ENCODE measurements around the gene P3H1.

Gene P3H1

GRCh38 chr1:42797979-42798378 lies 31.2 kb upstream of the P3H1 start:
- Histone ChIP-seq H3K14ac (ENCODE audit: low read length in 2 of 2) (no peak overlapping the region), H2AK5ac (ENCODE audit: low read length, severe bottlenecking) (no peak overlapping the region), H3K18ac (ENCODE audit: low read depth in 1 of 2, low read length in 2 of 2) (no peak overlapping the region), H3K79me1 (replicated peaks; ENCODE audit: low read length, poor library complexity, severe bottlenecking) (no peaks in the 10 kb centered on the region), H3K4ac (ENCODE audit: low read depth in 1 of 2, low read length in 2 of 2) (no peak overlapping the region), H3K27me3 (ENCODE audit: control insufficient read depth in 1 of 2, insufficient read depth in 1 of 2, low read length in 2 of 2) (peaks cover 0 to 3% of the 10 kb centered on the region in 2 experiments), H2BK5ac (ENCODE audit: low read depth, low read length, poor library complexity, severe bottlenecking) (no peak overlapping the region), H3K9ac (ENCODE audit: low read length) (no peak overlapping the region), H2BK15ac (ENCODE audit: low read depth, poor library complexity, severe bottlenecking) (no peak overlapping the region), H3K27ac (ENCODE audit: low read length, poor library complexity, severe bottlenecking) (no peak overlapping the region), H3K9me3 (ENCODE audit: control insufficient read depth, low read length) (no peaks in the 10 kb centered on the region), H4K8ac (ENCODE audit: low read length) (no peak overlapping the region), H2BK120ac (ENCODE audit: low read depth, low read length) (no peak overlapping the region), H2BK12ac (ENCODE audit: low read length in 2 of 2) (no peak overlapping the region), H3K4me1 (ENCODE audit: control insufficient read depth, insufficient read depth, low read depth, low read length) (no peaks in the 10 kb centered on the region), H3K4me2 (ENCODE audit: low read length, poor library complexity, severe bottlenecking) (no peak overlapping the region), H2AFZ (ENCODE audit: low read depth, low read length) (no peak overlapping the region), H4K91ac (ENCODE audit: low read length) (no peak overlapping the region), H3K4me3 (ENCODE audit: insufficient read depth in 1 of 2, low read depth in 1 of 2, low read length in 2 of 2) (no peak overlapping the region), H3K36me3 (ENCODE audit: control insufficient read depth in 1 of 2, insufficient read depth in 2 of 2, low read depth in 1 of 2, low read length in 2 of 2) (no peaks in the 10 kb centered on the region), H3K23ac (ENCODE audit: low read length in 2 of 2) (no peak overlapping the region)
- 94% methylated on average over 5 of the region's 5 CpGs for WGBS
- DNase-seq: no peak

GRCh38 chr1:42797414-42797813 lies 30.6 kb upstream of the P3H1 start:
- 100% methylated on average over 1 of the region's 3 CpGs for WGBS
- no peaks in the 10 kb centered on the region for H3K79me1 ChIP-seq (replicated peaks; ENCODE audit: low read length, poor library complexity, severe bottlenecking)
- no peak overlapping the region for H3K9ac ChIP-seq (ENCODE audit: low read length)
- no peak overlapping the region for H2BK12ac ChIP-seq (ENCODE audit: low read length in 2 of 2)
- no peak for DNase-seq
- H2BK120ac ChIP-seq (ENCODE audit: low read depth, low read length): no peak overlapping the region
- no peak overlapping the region for H3K4ac ChIP-seq (ENCODE audit: low read depth in 1 of 2, low read length in 2 of 2)
- no peak overlapping the region for H2BK15ac ChIP-seq (ENCODE audit: low read depth, poor library complexity, severe bottlenecking)
- H3K4me3 ChIP-seq (ENCODE audit: insufficient read depth in 1 of 2, low read depth in 1 of 2, low read length in 2 of 2): no peak overlapping the region
- H2AK5ac ChIP-seq (ENCODE audit: low read length, severe bottlenecking): no peak overlapping the region
- H3K23ac ChIP-seq (ENCODE audit: low read length in 2 of 2): no peak overlapping the region
- H4K8ac ChIP-seq (ENCODE audit: low read length): no peak overlapping the region
- H3K27me3 ChIP-seq (ENCODE audit: control insufficient read depth in 1 of 2, insufficient read depth in 1 of 2, low read length in 2 of 2): peaks cover 0 to 3% of the 10 kb centered on the region in 2 experiments
- no peak overlapping the region for H2AFZ ChIP-seq (ENCODE audit: low read depth, low read length)
- H4K91ac ChIP-seq (ENCODE audit: low read length): no peak overlapping the region
- H2BK5ac ChIP-seq (ENCODE audit: low read depth, low read length, poor library complexity, severe bottlenecking): no peak overlapping the region
- no peak overlapping the region for H3K27ac ChIP-seq (ENCODE audit: low read length, poor library complexity, severe bottlenecking)
- no peak overlapping the region for H3K14ac ChIP-seq (ENCODE audit: low read length in 2 of 2)
- H3K36me3 ChIP-seq (ENCODE audit: control insufficient read depth in 1 of 2, insufficient read depth in 2 of 2, low read depth in 1 of 2, low read length in 2 of 2): no peaks in the 10 kb centered on the region
- H3K9me3 ChIP-seq (ENCODE audit: control insufficient read depth, low read length): no peaks in the 10 kb centered on the region
- no peak overlapping the region for H3K4me2 ChIP-seq (ENCODE audit: low read length, poor library complexity, severe bottlenecking)
- H3K4me1 ChIP-seq (ENCODE audit: control insufficient read depth, insufficient read depth, low read depth, low read length): no peaks in the 10 kb centered on the region
- H3K18ac ChIP-seq (ENCODE audit: low read depth in 1 of 2, low read length in 2 of 2): no peak overlapping the region

GRCh38 chr1:42793824-42794223 lies 27.0 kb upstream of the P3H1 start:
- Histone ChIP-seq H3K4me3 (ENCODE audit: insufficient read depth in 1 of 2, low read depth in 1 of 2, low read length in 2 of 2) (no peak overlapping the region), H3K4me1 (ENCODE audit: control insufficient read depth, insufficient read depth, low read depth, low read length) (no peaks in the 10 kb centered on the region), H2AK5ac (ENCODE audit: low read length, severe bottlenecking) (no peak overlapping the region), H3K4ac (ENCODE audit: low read depth in 1 of 2, low read length in 2 of 2) (no peak overlapping the region), H3K27ac (ENCODE audit: low read length, poor library complexity, severe bottlenecking) (no peak overlapping the region), H4K8ac (ENCODE audit: low read length) (no peak overlapping the region), H4K91ac (ENCODE audit: low read length) (no peak overlapping the region), H3K18ac (ENCODE audit: low read depth in 1 of 2, low read length in 2 of 2) (no peak overlapping the region), H3K14ac (ENCODE audit: low read length in 2 of 2) (no peak overlapping the region), H3K9me3 (ENCODE audit: control insufficient read depth, low read length) (no peaks in the 10 kb centered on the region), H3K79me1 (replicated peaks; ENCODE audit: low read length, poor library complexity, severe bottlenecking) (no peaks in the 10 kb centered on the region), H2BK15ac (ENCODE audit: low read depth, poor library complexity, severe bottlenecking) (no peak overlapping the region), H2AFZ (ENCODE audit: low read depth, low read length) (no peak overlapping the region), H3K36me3 (ENCODE audit: control insufficient read depth in 1 of 2, insufficient read depth in 2 of 2, low read depth in 1 of 2, low read length in 2 of 2) (no peaks in the 10 kb centered on the region), H3K23ac (ENCODE audit: low read length in 2 of 2) (no peak overlapping the region), H3K9ac (ENCODE audit: low read length) (no peak overlapping the region), H3K4me2 (ENCODE audit: low read length, poor library complexity, severe bottlenecking) (no peak overlapping the region), H2BK12ac (ENCODE audit: low read length in 2 of 2) (no peak overlapping the region), H2BK120ac (ENCODE audit: low read depth, low read length) (no peak overlapping the region), H3K27me3 (ENCODE audit: control insufficient read depth in 1 of 2, insufficient read depth in 1 of 2, low read length in 2 of 2) (peaks cover 0 to 3% of the 10 kb centered on the region in 2 experiments), H2BK5ac (ENCODE audit: low read depth, low read length, poor library complexity, severe bottlenecking) (no peak overlapping the region)
- WGBS: 97% methylated on average over 1 of the region's 2 CpGs
- no peak for DNase-seq

GRCh38 chr1:42788021-42788420 lies 21.2 kb upstream of the P3H1 start:
- Histone ChIP-seq H3K27ac (ENCODE audit: low read length, poor library complexity, severe bottlenecking) (no peak overlapping the region), H3K9me3 (ENCODE audit: control insufficient read depth, low read length) (no peaks in the 10 kb centered on the region), H3K4me1 (ENCODE audit: control insufficient read depth, insufficient read depth, low read depth, low read length) (no peaks in the 10 kb centered on the region), H3K4me2 (ENCODE audit: low read length, poor library complexity, severe bottlenecking) (no peak overlapping the region), H4K91ac (ENCODE audit: low read length) (no peak overlapping the region), H2AK5ac (ENCODE audit: low read length, severe bottlenecking) (no peak overlapping the region), H2BK5ac (ENCODE audit: low read depth, low read length, poor library complexity, severe bottlenecking) (no peak overlapping the region), H2BK12ac (ENCODE audit: low read length in 2 of 2) (no peak overlapping the region), H3K27me3 (ENCODE audit: control insufficient read depth in 1 of 2, insufficient read depth in 1 of 2, low read length in 2 of 2) (peaks cover 0 to 6% of the 10 kb centered on the region in 2 experiments), H3K4me3 (ENCODE audit: insufficient read depth in 1 of 2, low read depth in 1 of 2, low read length in 2 of 2) (no peak overlapping the region), H2BK15ac (ENCODE audit: low read depth, poor library complexity, severe bottlenecking) (no peak overlapping the region), H3K4ac (ENCODE audit: low read depth in 1 of 2, low read length in 2 of 2) (no peak overlapping the region), H2AFZ (ENCODE audit: low read depth, low read length) (no peak overlapping the region), H3K18ac (ENCODE audit: low read depth in 1 of 2, low read length in 2 of 2) (no peak overlapping the region), H3K36me3 (ENCODE audit: control insufficient read depth in 1 of 2, insufficient read depth in 2 of 2, low read depth in 1 of 2, low read length in 2 of 2) (peaks cover 7 to 23% of the 10 kb centered on the region in 2 experiments), H4K8ac (ENCODE audit: low read length) (no peak overlapping the region), H2BK120ac (ENCODE audit: low read depth, low read length) (no peak overlapping the region), H3K14ac (ENCODE audit: low read length in 2 of 2) (no peak overlapping the region), H3K9ac (ENCODE audit: low read length) (no peak overlapping the region), H3K79me1 (replicated peaks; ENCODE audit: low read length, poor library complexity, severe bottlenecking) (no peaks in the 10 kb centered on the region), H3K23ac (ENCODE audit: low read length in 2 of 2) (no peak overlapping the region)
- no peak for DNase-seq
- WGBS: 100% methylated on average over 1 of the region's 1 CpG
